Prostate gland (tissue), 2 donors: ENCODE data around the gene SCRT2.

Experiments used
- POLR2A ChIP-seq: fragments of 450-650 bp; IDR thresholded peaks from one replicate; pipeline ENCODE4 v1.6.1; 2016; ENCODE audit warnings: antibody characterized with exemption, mild to moderate bottlenecking
- TF ChIP-seq, protein P1 (sequence below), 4 experiments: fragments of 200-600 bp in 2 of 4; fragments of 450-650 bp in 2 of 4; sonication (generic) in 2 of 4; IDR thresholded peaks; 1 replicate in 3 of 4; 2 replicates in 1 of 4; pipeline ENCODE4 v1.5.1; 2016 to 2019; ENCODE audit warnings: antibody characterized with exemption in 4 of 4, mild to moderate bottlenecking in 2 of 4, moderate library complexity in 2 of 4

DNA sequence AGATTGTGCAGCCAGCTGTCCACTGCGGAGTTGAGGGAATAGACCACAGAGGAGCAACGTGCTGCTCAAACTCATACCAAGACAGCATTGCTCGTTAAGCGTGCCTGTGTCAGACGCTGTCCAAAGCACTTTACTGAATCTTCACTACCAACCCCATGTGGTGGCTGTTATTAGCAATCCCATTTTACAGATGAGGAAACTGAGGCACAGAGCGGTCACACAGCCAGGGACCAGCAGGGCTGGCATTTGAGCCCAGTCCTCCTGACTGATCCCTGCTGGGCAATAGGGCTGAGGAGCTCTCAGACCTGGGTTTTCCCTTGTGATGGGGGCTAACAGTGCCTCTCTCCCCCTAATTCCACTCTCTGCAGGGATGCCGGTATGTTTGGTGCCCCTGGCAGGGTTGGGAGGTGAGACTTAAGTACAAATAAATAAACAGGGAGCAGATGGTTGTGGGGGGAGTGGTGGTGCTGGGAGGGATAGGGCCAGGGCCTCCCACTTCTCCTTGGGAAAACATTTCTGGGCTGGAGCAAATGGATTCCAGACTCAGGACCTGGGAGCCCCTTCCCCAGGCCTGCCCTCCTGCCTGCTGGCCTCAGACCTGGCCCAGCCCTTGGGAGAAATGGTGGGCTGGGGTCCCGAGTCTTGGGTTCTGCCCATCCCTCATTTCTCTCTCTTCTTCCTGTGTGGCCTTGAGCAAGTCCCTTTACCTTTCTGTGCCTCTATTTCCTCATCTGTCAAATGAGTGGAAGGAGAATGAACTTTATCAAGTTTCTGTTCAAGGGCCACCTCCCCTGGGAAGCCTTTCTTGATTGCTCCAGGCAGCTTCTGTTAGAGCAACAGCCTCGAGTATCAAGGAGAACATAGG lies 40.3 kb downstream of the SCRT2 start:
- TF ChIP-seq POLR2A: no peak
- TF ChIP-seq, protein P1, sequence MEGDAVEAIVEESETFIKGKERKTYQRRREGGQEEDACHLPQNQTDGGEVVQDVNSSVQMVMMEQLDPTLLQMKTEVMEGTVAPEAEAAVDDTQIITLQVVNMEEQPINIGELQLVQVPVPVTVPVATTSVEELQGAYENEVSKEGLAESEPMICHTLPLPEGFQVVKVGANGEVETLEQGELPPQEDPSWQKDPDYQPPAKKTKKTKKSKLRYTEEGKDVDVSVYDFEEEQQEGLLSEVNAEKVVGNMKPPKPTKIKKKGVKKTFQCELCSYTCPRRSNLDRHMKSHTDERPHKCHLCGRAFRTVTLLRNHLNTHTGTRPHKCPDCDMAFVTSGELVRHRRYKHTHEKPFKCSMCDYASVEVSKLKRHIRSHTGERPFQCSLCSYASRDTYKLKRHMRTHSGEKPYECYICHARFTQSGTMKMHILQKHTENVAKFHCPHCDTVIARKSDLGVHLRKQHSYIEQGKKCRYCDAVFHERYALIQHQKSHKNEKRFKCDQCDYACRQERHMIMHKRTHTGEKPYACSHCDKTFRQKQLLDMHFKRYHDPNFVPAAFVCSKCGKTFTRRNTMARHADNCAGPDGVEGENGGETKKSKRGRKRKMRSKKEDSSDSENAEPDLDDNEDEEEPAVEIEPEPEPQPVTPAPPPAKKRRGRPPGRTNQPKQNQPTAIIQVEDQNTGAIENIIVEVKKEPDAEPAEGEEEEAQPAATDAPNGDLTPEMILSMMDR (IDR thresholded peaks at IDR 0.05): no peak
